Measurements from ENCODE around the gene SLC6A3. TPM values are rescaled to one million over a fixed set of nuclear protein-coding genes. Genes with fewer than 3 reads are reported as not detected.

The SLC6A3 gene
- total and polyA plus RNA-seq, 2 donors (not counting 3 experiments of a cell fraction or from before 2014, with no cell fraction given) = not detected

DNA sequence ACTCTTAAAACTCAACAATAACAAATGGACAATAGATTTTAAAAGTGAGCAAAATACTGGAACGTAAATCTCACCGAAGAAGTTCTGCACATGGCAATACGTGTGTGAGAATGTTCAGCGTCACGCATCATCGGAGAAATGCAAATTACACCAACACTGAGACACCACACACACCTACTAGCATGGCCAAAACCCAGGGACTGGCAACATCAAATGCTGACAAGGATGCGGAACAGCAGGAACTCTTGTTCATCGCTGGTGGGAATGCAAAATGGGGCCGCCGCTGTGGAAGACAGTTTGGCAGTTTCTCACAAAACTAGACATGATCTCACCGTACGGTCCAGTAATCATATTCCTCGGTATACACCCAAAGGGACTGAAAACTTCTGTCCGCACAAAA lies 78.7 kb downstream of the SLC6A3 start:
- H3K36me3 ChIP-seq (ENCODE audit: control insufficient read depth in 2 of 2, extremely low read depth in 1 of 2, insufficient read depth in 2 of 2, low read length in 2 of 2) = no peaks in the 10 kb centered on the region
- dilution Hi-C loops (cut with MboI; ENCODE audit: extremely low pct_ligation_motif_present, low sequenced_read_pairs) (no loop called here), intact Hi-C loops (cut with micrococcal nuclease) (no loop called here)
- no peak overlapping the region for H3K9ac ChIP-seq (replicated peaks; ENCODE audit: extremely low read depth, insufficient read depth, low read length)
- H3K27ac ChIP-seq (ENCODE audit: insufficient read depth, low read depth, low read length) = no peak overlapping the region
- no peak for DNase-seq (ENCODE audit: low read depth, low spot score)
- H3K4me2 ChIP-seq (ENCODE audit: insufficient read depth, low read length) = no peak overlapping the region
- no peaks in the 10 kb centered on the region for H3K9me1 ChIP-seq (replicated peaks; ENCODE audit: control insufficient read depth, extremely low read depth, insufficient read depth, low read length)
- POLR2A ChIA-PET = no interaction called here
- H4K20me1 ChIP-seq (replicated peaks; ENCODE audit: control insufficient read depth, extremely low read depth, insufficient read depth, low read length) = no peaks in the 10 kb centered on the region
- peaks cover 0 to 1% of the 10 kb centered on the region in 2 experiments for H3K27me3 ChIP-seq (ENCODE audit: control insufficient read depth in 2 of 2, insufficient read depth in 2 of 2, low read length in 2 of 2)
- FAIRE-seq = no peak
- H3K4me3 ChIP-seq (replicated peaks in 1 of 3; ENCODE audit: insufficient read depth in 1 of 3, low read depth in 1 of 3, low read length in 3 of 3) = no peak overlapping the region
- H3K4me1 ChIP-seq (ENCODE audit: control insufficient read depth, extremely low read depth, insufficient read depth, low read length) = no peaks in the 10 kb centered on the region
- no peaks in the 10 kb centered on the region for H3K79me2 ChIP-seq (ENCODE audit: control insufficient read depth, insufficient read depth, low read length)
- H2AFZ ChIP-seq (ENCODE audit: low read depth, low read length) = no peak overlapping the region
- CTCF ChIA-PET = no interaction called here
- no TSS peak for BruUV-seq (replicated peaks)
- TF ChIP-seq POLR2A (IDR thresholded peaks at IDR 0.05; ENCODE audit: low read depth, low read length) (no peak), MYC (IDR thresholded peaks at IDR 0.05; ENCODE audit: low read depth, low read length) (no peak), GATA2 (IDR thresholded peaks at IDR 0.05; ENCODE audit: insufficient read depth, insufficient read length, low read depth, low read length) (no peak), JUN (IDR thresholded peaks at IDR 0.05; ENCODE audit: borderline replicate concordance, insufficient read depth, insufficient read length, low read depth) (no peak), MAX (IDR thresholded peaks at IDR 0.05; ENCODE audit: insufficient read depth, insufficient read length) (no peak), FOS (IDR thresholded peaks at IDR 0.05; ENCODE audit: borderline replicate concordance, insufficient read depth, low read length) (no peak), EZH2 (IDR thresholded peaks at IDR 0.05; ENCODE audit: borderline replicate concordance, low read depth, low read length, severe bottlenecking) (no peak), POLR2AphosphoS5 (IDR thresholded peaks at IDR 0.05; ENCODE audit: insufficient read depth, low read depth, low read length) (no peak)
- TF ChIP-seq, protein P1, sequence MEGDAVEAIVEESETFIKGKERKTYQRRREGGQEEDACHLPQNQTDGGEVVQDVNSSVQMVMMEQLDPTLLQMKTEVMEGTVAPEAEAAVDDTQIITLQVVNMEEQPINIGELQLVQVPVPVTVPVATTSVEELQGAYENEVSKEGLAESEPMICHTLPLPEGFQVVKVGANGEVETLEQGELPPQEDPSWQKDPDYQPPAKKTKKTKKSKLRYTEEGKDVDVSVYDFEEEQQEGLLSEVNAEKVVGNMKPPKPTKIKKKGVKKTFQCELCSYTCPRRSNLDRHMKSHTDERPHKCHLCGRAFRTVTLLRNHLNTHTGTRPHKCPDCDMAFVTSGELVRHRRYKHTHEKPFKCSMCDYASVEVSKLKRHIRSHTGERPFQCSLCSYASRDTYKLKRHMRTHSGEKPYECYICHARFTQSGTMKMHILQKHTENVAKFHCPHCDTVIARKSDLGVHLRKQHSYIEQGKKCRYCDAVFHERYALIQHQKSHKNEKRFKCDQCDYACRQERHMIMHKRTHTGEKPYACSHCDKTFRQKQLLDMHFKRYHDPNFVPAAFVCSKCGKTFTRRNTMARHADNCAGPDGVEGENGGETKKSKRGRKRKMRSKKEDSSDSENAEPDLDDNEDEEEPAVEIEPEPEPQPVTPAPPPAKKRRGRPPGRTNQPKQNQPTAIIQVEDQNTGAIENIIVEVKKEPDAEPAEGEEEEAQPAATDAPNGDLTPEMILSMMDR (IDR thresholded peaks at IDR 0.05; ENCODE audit: extremely low read depth in 1 of 2, insufficient read depth in 1 of 2, low read depth in 1 of 2, low read length in 2 of 2) = no peak
- H3K9me3 ChIP-seq (replicated peaks; ENCODE audit: control insufficient read depth, insufficient read depth, low read length) = no peaks in the 10 kb centered on the region
